ENCODE measurements around the gene MTOR. TPM values are rescaled to one million over a fixed set of nuclear protein-coding genes. Genes with fewer than 3 reads are reported as not detected.

The MTOR gene
- total RNA-seq, 1 donor from 2014 or later, result 61.9 TPM

GRCh38 chr1:11072216-11072917 lies 190.0 kb downstream of the MTOR start:
- Mint-ChIP-seq H3K9me3 (ENCODE audit: unreplicated experiment) (no peaks in the 10 kb centered on the region), H3K36me3 (ENCODE audit: low read depth, unreplicated experiment) (peaks cover 52% of the 10 kb centered on the region), H3K27ac (ENCODE audit: unreplicated experiment) (no peak overlapping the region), H3K4me3 (ENCODE audit: unreplicated experiment) (no peak overlapping the region), H3K4me1 (ENCODE audit: unreplicated experiment) (no peaks in the 10 kb centered on the region), H3K27me3 (ENCODE audit: unreplicated experiment) (peaks cover 1% of the 10 kb centered on the region)
- no peak for DNase-seq (ENCODE audit: low spot score)
- TF ChIP-seq CTCF (IDR thresholded peaks at IDR 0.05; ENCODE audit: unreplicated experiment), result no peak

- H3K27ac Mint-ChIP-seq (ENCODE audit: unreplicated experiment), result no peak overlapping the region
- H3K36me3 Mint-ChIP-seq (ENCODE audit: low read depth, unreplicated experiment), result peaks cover 51% of the 10 kb centered on the region
- no peak for DNase-seq (ENCODE audit: low spot score)
- H3K9me3 Mint-ChIP-seq (ENCODE audit: unreplicated experiment), result no peaks in the 10 kb centered on the region
- TF ChIP-seq CTCF (IDR thresholded peaks at IDR 0.05; ENCODE audit: unreplicated experiment), result no peak
- H3K4me3 Mint-ChIP-seq (ENCODE audit: unreplicated experiment), result peak overlapping the region; percentile 18
- H3K4me1 Mint-ChIP-seq (ENCODE audit: unreplicated experiment), result no peaks in the 10 kb centered on the region
- peaks cover 1% of the 10 kb centered on the region for H3K27me3 Mint-ChIP-seq (ENCODE audit: unreplicated experiment)
Observed at GRCh38 chr1:11071463-11072215, 190.7 kb downstream of the MTOR start.

GRCh38 chr1:11070876-11071275 lies 191.5 kb downstream of the MTOR start:
- Mint-ChIP-seq H3K27ac (ENCODE audit: unreplicated experiment) (no peak overlapping the region), H3K27me3 (ENCODE audit: unreplicated experiment) (peaks cover 1% of the 10 kb centered on the region), H3K36me3 (ENCODE audit: low read depth, unreplicated experiment) (peaks cover 48% of the 10 kb centered on the region), H3K9me3 (ENCODE audit: unreplicated experiment) (no peaks in the 10 kb centered on the region), H3K4me1 (ENCODE audit: unreplicated experiment) (no peaks in the 10 kb centered on the region), H3K4me3 (ENCODE audit: unreplicated experiment) (no peak overlapping the region)
- no peak for DNase-seq (ENCODE audit: low spot score)
- no peak for TF ChIP-seq CTCF (IDR thresholded peaks at IDR 0.05; ENCODE audit: unreplicated experiment)

- no peak for TF ChIP-seq CTCF (IDR thresholded peaks at IDR 0.05; ENCODE audit: unreplicated experiment)
- Mint-ChIP-seq H3K4me1 (ENCODE audit: unreplicated experiment) (no peaks in the 10 kb centered on the region), H3K27me3 (ENCODE audit: unreplicated experiment) (peaks cover 1% of the 10 kb centered on the region), H3K9me3 (ENCODE audit: unreplicated experiment) (no peaks in the 10 kb centered on the region), H3K36me3 (ENCODE audit: low read depth, unreplicated experiment) (peaks cover 51% of the 10 kb centered on the region), H3K4me3 (ENCODE audit: unreplicated experiment) (peak overlapping the region; percentile 57), H3K27ac (ENCODE audit: unreplicated experiment) (no peak overlapping the region)
- no peak for DNase-seq (ENCODE audit: low spot score)
Observed at GRCh38 chr1:11068600-11069473, 193.5 kb downstream of the MTOR start.
